HepG2 (cell line): ENCODE measurements around the gene CSF3R. TPM values are rescaled to one million over a fixed set of nuclear protein-coding genes. Genes with fewer than 3 reads are reported as not detected.

ENCODE experiments used
- ADNP ChIP-seq: sonication (generic); formaldehyde crosslinking; IDR thresholded peaks from 2 replicates; pipeline ENCODE4 v1.4.0; 2020; ENCODE audit warnings: missing genetic modification reagents
- ARID2 ChIP-seq: sonication (generic); formaldehyde crosslinking; IDR thresholded peaks from 2 replicates; pipeline ENCODE4 v1.8.1; 2022; ENCODE audit warnings: mild to moderate bottlenecking, missing genetic modification reagents, borderline replicate concordance
- CREM ChIP-seq, 2 experiments: sonication (generic) in 1 of 2; formaldehyde crosslinking in 1 of 2; IDR thresholded peaks; 2 replicates each; pipeline versions ENCODE4 v1.4.0 to v1.6.1; 2016 to 2020; ENCODE audit warnings: antibody characterized with exemption in 1 of 2, mild to moderate bottlenecking in 1 of 2, missing genetic modification reagents in 1 of 2
- EP300 ChIP-seq, 3 experiments: sonication (generic) in 1 of 3; formaldehyde crosslinking in 1 of 3; IDR thresholded peaks; 2 replicates each; pipeline versions ENCODE4 v1.5.1 to v1.6.1; 2011 to 2020; ENCODE audit warnings: low read depth in 2 of 3, low read length in 2 of 3, borderline replicate concordance in 1 of 3, improper control_type of control experiment in 1 of 3, mild to moderate bottlenecking in 1 of 3, missing genetic modification reagents in 1 of 3, moderate library complexity in 1 of 3
- GFI1 ChIP-seq: sonication (generic); formaldehyde crosslinking; IDR thresholded peaks from 2 replicates; pipeline ENCODE4 v1.5.0; 2020; ENCODE audit warnings: missing genetic modification reagents, mild to moderate bottlenecking, borderline replicate concordance
- KAT2B ChIP-seq: fragments of 150-350 bp; IDR thresholded peaks from 2 replicates; pipeline ENCODE4 v1.6.1; 2014; ENCODE audit warnings: low read depth, low read length, borderline replicate concordance
- KDM5B ChIP-seq: sonication (generic); formaldehyde crosslinking; IDR thresholded peaks from 2 replicates; pipeline ENCODE4 v1.4.0; 2020; ENCODE audit warnings: missing genetic modification reagents, mild to moderate bottlenecking, borderline replicate concordance
- MLLT10 ChIP-seq: sonication (generic); formaldehyde crosslinking; IDR thresholded peaks from 2 replicates; pipeline ENCODE4 v1.4.0; 2020; ENCODE audit warnings: missing genetic modification reagents
- NR2C2 ChIP-seq: sonication (generic); formaldehyde crosslinking; IDR thresholded peaks from 2 replicates; pipeline ENCODE4 v1.4.0; 2020; ENCODE audit warnings: missing genetic modification reagents, mild to moderate bottlenecking, moderate library complexity, borderline replicate concordance
- RORA ChIP-seq: sonication (generic); formaldehyde crosslinking; IDR thresholded peaks from 2 replicates; pipeline ENCODE4 v1.5.0; 2020; ENCODE audit warnings: mild to moderate bottlenecking, missing genetic modification reagents, moderate library complexity
- SMAD9 ChIP-seq: sonication (generic); formaldehyde crosslinking; IDR thresholded peaks from 2 replicates; pipeline ENCODE4 v1.5.1; 2020; ENCODE audit warnings: mild to moderate bottlenecking, missing genetic modification reagents
- ZBTB4 ChIP-seq: sonication (generic); formaldehyde crosslinking; IDR thresholded peaks from 2 replicates; pipeline ENCODE4 v1.4.0; 2020; ENCODE audit warnings: missing genetic modification reagents, mild to moderate bottlenecking, borderline replicate concordance
- ZKSCAN8 ChIP-seq: IDR thresholded peaks from 2 replicates; pipeline ENCODE4 v1.6.1; 2016; ENCODE audit warnings: borderline replicate concordance, missing genetic modification reagents, missing compliant biosample characterization
- ZNF264 ChIP-seq: sonication (generic); formaldehyde crosslinking; IDR thresholded peaks from 2 replicates; pipeline ENCODE4 v1.4.0; 2020; ENCODE audit warnings: missing genetic modification reagents
- ZNF354B ChIP-seq: sonication (generic); formaldehyde crosslinking; IDR thresholded peaks from 2 replicates; pipeline ENCODE4 v1.8.0; 2022; ENCODE audit warnings: mild to moderate bottlenecking, missing genetic modification reagents
- ZNF574 ChIP-seq: sonication (generic); formaldehyde crosslinking; IDR thresholded peaks from 2 replicates; pipeline ENCODE4 v1.4.0; 2020; ENCODE audit warnings: missing genetic modification reagents
- ZNF687 ChIP-seq: sonication (generic); formaldehyde crosslinking; IDR thresholded peaks from 2 replicates; pipeline ENCODE4 v1.5.1; 2020; ENCODE audit warnings: mild to moderate bottlenecking, missing genetic modification reagents, moderate library complexity
- polyA plus RNA-seq, 8 experiments: library from polyadenylated mRNA; depleted of rRNA in 3 of 8; stranded (reverse) in 7 of 8; unstranded in 1 of 8; fragments of >200 nt; fragmentation: Illumina TruSeq in 4 of 8; extraction: Trizol in 4 of 8; gene quantifications; 2 replicates each; pipeline versions ENCODE4 v1.2.1 to v1.2.3, GENCODE V29; 2011 to 2016; ENCODE audit warnings: low read depth in 4 of 8, missing spikeins in 1 of 8, mixed read lengths in 1 of 8; ENCODE audit not compliant: insufficient read depth in 1 of 8
- total RNA-seq, 5 experiments: library from RNA; depleted of rRNA; stranded (reverse); fragments of >200 nt; fragmentation: Illumina TruSeq; extraction: Trizol; gene quantifications; 2 replicates each; pipeline ENCODE4 v1.2.3, GENCODE V29; 2016; ENCODE audit warnings: low read depth in 1 of 5

CSF3R gene
- total and polyA plus RNA-seq, 2 of the 13 experiments (the other 11 are each of a cell fraction or from before 2014, with no cell fraction given): 11.9 to 28.8 TPM

- TF ChIP-seq ZNF574 (CRISPR knock-in tag) (peak; percentile 61), RORA (CRISPR knock-in tag) (no peak), ZNF687 (peak; percentile 77), ZNF264 (no peak), ARID2 (CRISPR knock-in tag) (no peak), KDM5B (CRISPR knock-in tag) (peak; percentile 44; the same call in 1 of the 2 replicates), KAT2B (no peak), GFI1 (no peak), ZKSCAN8 (no peak), EP300 (IDR thresholded peaks at IDR 0.05; ENCODE audit: low read depth in 2 of 2, low read length in 2 of 2) (no peak), EP300 (CRISPR knock-in tag; IDR thresholded peaks at IDR 0.05; ENCODE audit: borderline replicate concordance) (no peak), ADNP (CRISPR knock-in tag) (no peak), CREM (IDR thresholded peaks at IDR 0.05) (no peak), CREM (CRISPR knock-in tag; IDR thresholded peaks at IDR 0.05) (no peak), SMAD9 (CRISPR knock-in tag) (no peak), ZNF354B (no peak), NR2C2 (CRISPR knock-in tag) (no peak), ZBTB4 (no peak), MLLT10 (no peak)
These were observed 10.7 kb downstream of the CSF3R start (continued) for GRCh38 chr1:36471830-36472641.
